ENCODE results near the gene OR56B1. TPM values are rescaled to one million over a fixed set of nuclear protein-coding genes. Genes with fewer than 3 reads are reported as not detected.
A peak's percentile ranks its signal among the peaks of the same experiment; 100 is the strongest.

The OR56B1 gene
- total and polyA plus RNA-seq, 2 donors from 2014 or later, result 0.28 TPM; not detected in 1

- intact Hi-C loops (cut with DNase I), result no loop called here
- Histone ChIP-seq H3K27me3 (ENCODE audit: control insufficient read depth, insufficient read depth, low read length) (no peaks in the 10 kb centered on the region), H3K27ac (ENCODE audit: low read depth in 2 of 2, low read length in 2 of 2) (no peak overlapping the region), H3K4me1 (ENCODE audit: control insufficient read depth in 2 of 3, insufficient read depth in 2 of 3, low read depth in 1 of 3, low read length in 3 of 3) (no peaks in the 10 kb centered on the region), H3K9ac (ENCODE audit: low read length in 3 of 3) (no peak overlapping the region), H3K36me3 (ENCODE audit: control insufficient read depth in 2 of 3, insufficient read depth in 3 of 3, low read length in 3 of 3) (no peaks in the 10 kb centered on the region), H3K9me3 (ENCODE audit: control insufficient read depth in 2 of 3, insufficient read depth in 1 of 3, low read length in 3 of 3) (no peaks in the 10 kb centered on the region), H3K4me3 (ENCODE audit: low read length in 3 of 3) (no peak overlapping the region)
- FAIRE-seq (no peak), DNase-seq (no peak)
- TF ChIP-seq CTCF (IDR thresholded peaks at IDR 0.05; ENCODE audit: borderline replicate concordance, extremely low read depth, insufficient read depth), result no peak
These were observed 2.2 kb downstream of the OR56B1 start for GRCh38 chr11:5738431-5738830.

- Histone ChIP-seq H3K36me3 (ENCODE audit: control insufficient read depth in 2 of 3, insufficient read depth in 3 of 3, low read length in 3 of 3) (no peaks in the 10 kb centered on the region), H3K27me3 (ENCODE audit: control insufficient read depth, insufficient read depth, low read length) (no peaks in the 10 kb centered on the region), H3K4me1 (ENCODE audit: control insufficient read depth in 2 of 3, insufficient read depth in 2 of 3, low read depth in 1 of 3, low read length in 3 of 3) (no peaks in the 10 kb centered on the region), H3K27ac (ENCODE audit: low read depth in 2 of 2, low read length in 2 of 2) (no peak overlapping the region), H3K9ac (ENCODE audit: low read length in 3 of 3) (no peak overlapping the region), H3K9me3 (ENCODE audit: control insufficient read depth in 2 of 3, insufficient read depth in 1 of 3, low read length in 3 of 3) (no peaks in the 10 kb centered on the region), H3K4me3 (ENCODE audit: low read length in 3 of 3) (no peak overlapping the region)
- FAIRE-seq (no peak), DNase-seq (no peak)
- TF ChIP-seq CTCF (IDR thresholded peaks at IDR 0.05; ENCODE audit: borderline replicate concordance, extremely low read depth, insufficient read depth), result no peak
- intact Hi-C loops (cut with DNase I), result no loop called here
These were observed 10.4 kb downstream of the OR56B1 start for GRCh38 chr11:5746614-5747013.

GRCh38 chr11:5749836-5750235, 13.6 kb downstream of the OR56B1 start:
- intact Hi-C loops (cut with DNase I), result no loop called here
- no peak for FAIRE-seq
- Histone ChIP-seq H3K27ac (ENCODE audit: low read depth in 2 of 2, low read length in 2 of 2) (no peak overlapping the region), H3K4me3 (ENCODE audit: low read length in 3 of 3) (no peak overlapping the region), H3K27me3 (ENCODE audit: control insufficient read depth, insufficient read depth, low read length) (no peaks in the 10 kb centered on the region), H3K9ac (ENCODE audit: low read length in 3 of 3) (no peak overlapping the region), H3K9me3 (ENCODE audit: control insufficient read depth in 2 of 3, insufficient read depth in 1 of 3, low read length in 3 of 3) (no peaks in the 10 kb centered on the region), H3K36me3 (ENCODE audit: control insufficient read depth in 2 of 3, insufficient read depth in 3 of 3, low read length in 3 of 3) (no peaks in the 10 kb centered on the region), H3K4me1 (ENCODE audit: control insufficient read depth in 2 of 3, insufficient read depth in 2 of 3, low read depth in 1 of 3, low read length in 3 of 3) (no peaks in the 10 kb centered on the region)
- no peak for TF ChIP-seq CTCF (IDR thresholded peaks at IDR 0.05; ENCODE audit: borderline replicate concordance, extremely low read depth, insufficient read depth)
- DNase-seq, result no peak

GRCh38 chr11:5753943-5754342, 17.7 kb downstream of the OR56B1 start, which contains the start of gene OR52N4:
Gene OR52N4 (plus strand): TSS chr11:5754243. CDS start chr11:5754741, 498 bp downstream.
- no peak within 1 kb of the TSS for H3K4me3 ChIP-seq (ENCODE audit: low read length in 3 of 3)
- no peaks in the 10 kb centered on the region for H3K9me3 ChIP-seq (ENCODE audit: control insufficient read depth in 2 of 3, insufficient read depth in 1 of 3, low read length in 3 of 3)
- H3K27ac ChIP-seq (ENCODE audit: low read depth in 2 of 2, low read length in 2 of 2), result no peak within 1 kb of the TSS
- H3K36me3 ChIP-seq (ENCODE audit: control insufficient read depth in 2 of 3, insufficient read depth in 3 of 3, low read length in 3 of 3), result no peaks in the 10 kb centered on the region
- FAIRE-seq, result peak; percentile 23
- H3K9ac ChIP-seq (ENCODE audit: low read length in 3 of 3), result no peak within 1 kb of the TSS
- intact Hi-C loops (cut with DNase I), result no loop called here
- no peaks in the 10 kb centered on the region for H3K4me1 ChIP-seq (ENCODE audit: control insufficient read depth in 2 of 3, insufficient read depth in 2 of 3, low read depth in 1 of 3, low read length in 3 of 3)
- DNase-seq, result no peak
- no peaks in the 10 kb centered on the region for H3K27me3 ChIP-seq (ENCODE audit: control insufficient read depth, insufficient read depth, low read length)
- no peak for TF ChIP-seq CTCF (IDR thresholded peaks at IDR 0.05; ENCODE audit: borderline replicate concordance, extremely low read depth, insufficient read depth)

Measured in kidney (tissue), 14 donors.